HL-60/S4 (cell line): Measurements from ENCODE around the gene SCARB2.

Source experiments
- in situ Hi-C: fragments of 300-500 bp; cut with MboI; formaldehyde crosslinking; loops from 2 replicates; pipeline ENCODE4 v1.14.3; 2022; ENCODE audit warnings: low sequenced_read_pairs

SCARB2 gene

DNA sequence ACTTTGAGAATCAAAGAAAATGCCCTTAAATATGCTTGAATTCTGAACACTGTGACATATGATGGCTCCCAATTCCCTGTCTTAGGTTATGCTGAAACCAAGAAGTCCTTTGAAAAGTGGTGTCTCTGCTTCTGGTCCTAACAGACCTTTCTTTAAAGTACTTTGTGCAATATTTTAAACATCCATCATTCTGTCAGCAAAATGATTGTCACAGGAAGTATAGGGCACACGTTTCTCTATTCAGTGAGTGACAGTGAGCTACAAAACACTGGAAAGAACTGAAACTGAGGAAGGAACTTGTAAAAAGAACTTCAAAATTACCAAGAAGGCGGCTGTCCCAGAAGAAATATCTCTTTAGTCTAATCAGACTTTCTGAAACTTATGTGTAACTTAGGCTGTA, 53.3 kb downstream of the SCARB2 start:
- in situ Hi-C loops, result no loop called here

GRCh38 chr4:76156635-76157034, 57.0 kb downstream of the SCARB2 start:
- in situ Hi-C loops, result no loop called here

DNA sequence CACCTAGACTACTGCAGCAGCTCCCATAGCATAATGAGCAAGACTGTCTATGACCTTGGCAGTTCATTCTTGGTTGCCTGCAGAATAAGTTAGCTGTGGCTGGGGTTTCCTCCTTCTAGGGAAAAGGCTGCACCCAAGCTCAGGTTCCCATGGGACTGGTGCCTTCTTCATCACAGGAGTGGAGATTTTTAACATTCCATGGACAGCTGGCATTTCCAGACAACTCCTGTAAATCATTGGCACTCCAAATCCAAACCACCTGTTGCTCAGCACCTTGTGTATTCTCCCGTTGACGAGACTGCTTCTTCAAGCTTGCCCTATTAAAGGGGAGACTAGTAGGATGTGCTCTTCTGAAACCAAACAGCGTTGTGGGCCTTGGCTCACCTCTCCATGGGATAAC, 57.6 kb downstream of the SCARB2 start:
- in situ Hi-C loops, result no loop called here

- in situ Hi-C loops, result no loop called here
These were observed 60.3 kb downstream of the SCARB2 start for GRCh38 chr4:76153356-76153755.

- in situ Hi-C loops, result no loop called here
These were observed 65.3 kb downstream of the SCARB2 start, which contains the start of gene NUP54 for GRCh38 chr4:76148142-76148865. NUP54 (minus strand) TSS chr4:76148397; CDS start chr4:76148374, 23 bp downstream.

DNA sequence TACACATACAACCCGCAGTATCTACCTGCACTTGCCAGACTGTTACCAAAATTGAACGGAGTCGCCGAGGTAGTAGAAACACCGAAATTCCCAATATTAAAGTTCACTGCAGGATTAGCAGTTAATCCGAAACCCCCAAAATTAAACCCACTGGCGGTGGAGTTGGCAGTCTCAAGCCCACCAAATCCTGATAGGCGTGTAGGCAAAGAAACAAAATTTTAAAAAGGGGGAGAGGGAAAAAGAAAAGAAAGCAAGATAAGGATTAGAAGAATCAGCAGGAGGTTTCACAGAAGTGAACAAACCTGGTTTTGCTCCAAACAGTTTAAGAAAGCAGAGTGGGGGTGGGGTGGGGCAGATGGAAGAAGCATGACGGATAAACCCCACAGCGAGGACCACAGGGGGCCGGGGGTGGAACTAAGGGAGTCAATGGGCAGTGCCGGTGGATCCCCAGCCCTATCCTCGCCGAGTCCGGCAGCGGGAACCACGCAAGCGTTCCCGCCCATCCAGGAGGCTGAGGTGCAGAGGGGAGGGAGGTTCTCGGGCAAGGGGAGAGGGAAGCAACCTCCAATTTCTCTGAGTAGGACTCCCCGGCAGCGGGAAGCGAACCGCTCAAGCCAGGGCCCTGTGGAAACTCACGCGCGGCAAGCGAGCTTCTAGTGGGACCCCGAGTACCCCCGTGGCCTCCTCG, 66.0 kb downstream of the SCARB2 start:
- in situ Hi-C loops, result no loop called here

GRCh38 chr4:76144546-76144945, 69.1 kb downstream of the SCARB2 start:
- in situ Hi-C loops, result no loop called here

DNA sequence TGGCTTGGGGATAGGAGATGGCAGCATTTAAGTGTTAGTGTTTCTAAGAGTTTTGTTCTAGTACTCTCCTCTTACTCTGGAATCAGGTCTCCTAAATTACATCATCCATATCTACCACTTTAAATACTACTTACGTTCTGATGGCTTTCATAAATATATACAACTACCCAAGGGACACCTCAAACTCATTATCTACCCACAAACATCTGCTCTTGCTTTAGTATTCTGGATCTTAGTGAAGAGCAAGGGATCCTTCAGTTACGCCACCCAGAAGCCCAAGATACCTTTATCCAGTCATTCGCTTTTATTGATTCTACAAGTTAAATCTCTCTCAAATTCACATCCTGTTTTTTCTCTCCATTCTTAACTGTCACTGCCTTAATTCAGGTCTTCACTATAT, 72.4 kb downstream of the SCARB2 start:
- in situ Hi-C loops, result no loop called here

GRCh38 chr4:76127754-76128153, 85.9 kb downstream of the SCARB2 start:
- in situ Hi-C loops, result no loop called here

DNA sequence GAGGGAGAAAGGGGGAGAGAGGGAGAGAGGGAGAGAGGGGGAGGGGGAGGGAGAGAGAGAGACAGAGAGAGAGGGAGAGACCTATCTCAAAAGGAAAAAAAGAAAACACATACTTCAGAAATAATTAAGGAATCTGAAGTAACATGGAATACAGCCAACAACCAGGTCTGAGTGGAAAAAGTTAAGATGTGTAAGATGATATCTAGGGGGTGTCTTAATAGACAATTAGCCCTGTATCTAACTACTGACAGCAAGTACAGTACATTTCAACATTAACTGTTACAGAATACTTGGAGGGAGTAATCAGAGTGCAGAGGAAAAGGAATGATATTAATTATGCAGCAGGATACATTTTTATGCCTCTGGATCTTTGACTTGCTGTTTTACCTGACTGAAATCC, 87.8 kb downstream of the SCARB2 start:
- in situ Hi-C loops, result no loop called here

- in situ Hi-C loops, result no loop called here
These were observed 93.4 kb downstream of the SCARB2 start for GRCh38 chr4:76120199-76120598.

DNA sequence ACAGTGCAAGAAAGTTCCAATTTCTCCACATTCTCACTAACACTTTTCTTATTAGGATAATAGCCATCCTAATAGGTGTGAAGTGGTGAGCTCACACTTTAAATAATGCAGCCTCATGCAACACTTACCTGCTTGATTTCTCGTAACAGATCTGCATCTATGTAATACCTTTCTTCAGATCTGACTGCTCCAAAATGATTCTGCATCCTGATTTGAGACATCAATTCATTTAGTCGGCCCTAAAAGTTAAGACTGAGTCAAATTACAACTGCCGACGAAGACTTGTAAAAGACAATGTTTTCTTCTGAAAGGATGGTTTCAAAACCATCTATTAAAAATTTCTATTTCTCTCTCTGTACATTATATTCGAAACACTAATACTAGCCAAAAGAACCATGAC, 96.1 kb downstream of the SCARB2 start:
- in situ Hi-C loops, result no loop called here

- in situ Hi-C loops, result no loop called here
These were observed 96.8 kb downstream of the SCARB2 start for GRCh38 chr4:76116821-76117220.
